Measurements from ENCODE around the gene MGAT4B. TPM values are rescaled to one million over a fixed set of nuclear protein-coding genes. Genes with fewer than 3 reads are reported as not detected.

MGAT4B gene
- polyA plus RNA-seq, 1 donor, result 69.3 TPM

DNA sequence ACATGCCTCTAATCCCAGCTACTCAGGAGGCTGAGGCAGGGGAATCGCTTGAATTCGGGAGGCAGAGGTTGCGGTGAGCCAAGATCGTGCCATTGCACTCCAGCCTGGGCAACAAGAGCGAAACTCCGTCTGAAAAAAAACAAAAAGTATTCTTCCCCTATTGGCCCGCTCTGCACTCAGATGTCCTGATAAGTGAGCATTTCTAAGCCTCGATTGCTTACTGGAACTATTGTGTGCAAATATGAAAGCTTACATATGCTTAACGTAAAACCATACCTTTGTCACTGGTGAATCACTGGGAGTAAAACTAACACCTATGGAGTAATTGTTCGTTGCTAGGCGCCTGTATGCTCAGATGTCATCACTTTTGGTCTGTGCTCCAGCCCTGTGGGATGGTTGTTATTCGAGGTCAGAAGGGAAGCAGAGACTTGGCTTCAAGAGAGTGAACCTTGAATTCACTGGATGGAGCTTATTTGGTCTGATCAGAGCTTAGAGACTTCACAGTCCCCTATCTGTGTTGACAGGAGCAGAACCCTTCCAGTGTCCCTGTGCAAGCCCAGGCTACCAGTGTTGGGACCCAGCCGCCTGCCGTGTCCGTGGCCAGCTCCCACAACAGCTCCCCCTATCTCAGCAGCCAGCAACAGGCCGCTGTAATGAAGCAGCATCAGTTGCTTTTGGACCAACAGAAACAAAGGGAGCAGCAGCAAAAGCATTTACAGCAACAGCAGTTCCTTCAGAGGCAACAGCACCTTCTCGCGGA lies 38.2 kb downstream of the MGAT4B start:
- no peak for DNase-seq

DNA sequence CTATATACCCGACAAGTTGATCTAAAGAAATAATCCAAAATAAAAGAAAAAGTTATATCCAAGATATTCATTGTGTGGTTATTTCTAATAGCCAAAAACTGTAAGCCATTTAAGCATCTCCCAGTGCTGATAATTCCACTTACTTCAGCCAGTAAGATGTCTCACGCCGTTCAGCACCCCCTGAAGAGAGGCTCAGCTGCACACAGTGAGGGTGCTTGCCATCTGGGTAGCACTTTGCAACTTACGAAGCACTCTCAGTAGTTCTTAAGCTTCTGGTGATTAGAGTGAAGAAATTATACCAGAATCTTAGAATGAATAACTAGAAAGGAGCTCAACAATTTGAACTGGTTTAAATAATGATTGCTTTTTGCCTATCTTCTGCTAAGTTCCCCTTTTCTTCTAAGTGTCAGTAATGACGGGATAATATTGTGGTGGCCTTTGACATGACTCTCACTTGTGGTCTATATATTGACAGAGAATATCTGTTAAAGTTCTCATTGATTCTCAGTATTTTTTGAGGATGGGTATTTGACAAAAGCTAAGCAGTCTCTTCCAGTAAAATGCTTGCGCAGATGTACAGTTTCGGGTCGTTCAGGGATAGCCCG lies 39.1 kb downstream of the MGAT4B start:
- DNase-seq, result no peak

DNA sequence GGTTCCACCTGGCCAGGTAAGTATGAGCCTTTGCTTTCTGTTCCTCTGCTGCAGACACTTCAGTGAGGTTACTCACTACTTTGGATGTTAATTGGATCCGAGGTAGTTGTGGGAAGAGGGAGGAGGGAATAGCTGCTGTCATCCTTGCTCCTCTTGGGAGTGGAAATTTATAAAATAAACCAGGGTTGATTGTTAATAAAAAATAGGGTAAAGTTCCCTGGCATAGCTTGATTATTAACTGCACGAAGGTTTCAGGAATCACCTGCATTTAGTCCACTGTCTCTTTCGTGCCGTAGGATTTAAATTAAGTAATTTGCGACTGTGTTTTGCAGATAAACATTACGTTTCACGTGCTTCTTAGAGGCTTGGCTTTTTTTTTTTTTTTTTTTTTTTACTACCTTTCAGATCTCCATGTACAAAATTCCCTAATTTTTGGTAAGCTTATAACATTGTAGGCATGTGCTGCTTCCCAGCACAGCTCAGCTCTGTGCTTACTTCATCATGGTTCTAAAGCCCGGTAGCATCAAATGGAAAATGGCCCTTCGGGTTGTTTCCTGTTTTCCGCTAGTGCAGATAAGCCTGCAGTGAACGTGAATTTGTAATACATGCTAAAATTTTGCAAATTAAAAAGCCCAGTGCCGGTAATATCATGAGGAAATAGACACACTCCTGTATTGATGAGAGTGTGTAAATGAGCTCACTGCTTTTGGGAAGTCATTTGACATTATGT lies 39.8 kb downstream of the MGAT4B start:
- no peak for DNase-seq

DNA sequence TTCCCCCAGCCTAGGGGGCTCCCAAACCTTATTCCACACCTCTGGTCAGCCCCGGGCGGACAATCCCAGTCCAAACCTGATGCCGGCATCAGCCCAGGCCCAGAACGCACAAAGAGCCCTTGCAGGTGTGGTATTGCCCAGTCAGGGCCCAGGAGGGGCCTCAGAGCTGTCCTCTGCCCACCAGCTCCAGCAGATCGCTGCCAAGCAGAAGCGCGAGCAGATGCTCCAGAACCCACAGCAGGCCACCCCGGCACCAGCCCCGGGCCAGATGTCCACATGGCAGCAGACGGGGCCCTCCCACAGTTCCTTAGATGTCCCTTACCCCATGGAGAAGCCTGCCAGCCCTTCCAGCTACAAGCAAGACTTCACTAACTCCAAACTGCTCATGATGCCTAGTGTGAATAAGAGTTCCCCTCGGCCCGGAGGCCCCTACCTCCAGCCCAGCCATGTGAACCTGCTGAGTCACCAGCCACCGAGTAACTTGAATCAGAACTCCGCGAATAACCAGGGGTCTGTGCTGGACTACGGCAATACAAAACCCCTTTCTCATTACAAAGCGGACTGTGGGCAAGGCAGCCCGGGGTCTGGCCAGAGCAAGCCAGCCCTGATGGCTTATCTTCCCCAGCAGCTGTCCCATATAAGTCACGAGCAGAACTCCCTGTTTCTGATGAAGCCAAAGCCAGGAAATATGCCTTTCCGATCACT lies 40.5 kb downstream of the MGAT4B start:
- no peak for DNase-seq

DNA sequence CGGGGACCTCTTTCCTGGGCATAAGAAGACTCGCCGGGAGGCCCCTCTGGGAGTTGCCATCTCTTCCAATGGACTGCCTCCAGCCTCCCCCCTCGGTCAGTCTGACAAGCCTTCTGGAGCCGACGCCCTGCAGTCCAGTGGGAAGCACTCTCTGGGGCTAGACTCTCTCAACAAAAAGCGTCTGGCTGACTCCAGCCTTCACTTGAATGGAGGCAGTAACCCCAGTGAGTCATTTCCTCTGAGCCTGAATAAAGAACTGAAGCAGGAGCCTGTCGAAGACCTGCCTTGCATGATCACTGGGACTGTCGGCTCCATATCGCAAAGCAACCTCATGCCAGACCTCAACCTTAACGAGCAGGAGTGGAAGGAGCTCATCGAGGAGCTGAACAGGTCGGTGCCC lies 41.3 kb downstream of the MGAT4B start:
- DNase-seq, result no peak

DNA sequence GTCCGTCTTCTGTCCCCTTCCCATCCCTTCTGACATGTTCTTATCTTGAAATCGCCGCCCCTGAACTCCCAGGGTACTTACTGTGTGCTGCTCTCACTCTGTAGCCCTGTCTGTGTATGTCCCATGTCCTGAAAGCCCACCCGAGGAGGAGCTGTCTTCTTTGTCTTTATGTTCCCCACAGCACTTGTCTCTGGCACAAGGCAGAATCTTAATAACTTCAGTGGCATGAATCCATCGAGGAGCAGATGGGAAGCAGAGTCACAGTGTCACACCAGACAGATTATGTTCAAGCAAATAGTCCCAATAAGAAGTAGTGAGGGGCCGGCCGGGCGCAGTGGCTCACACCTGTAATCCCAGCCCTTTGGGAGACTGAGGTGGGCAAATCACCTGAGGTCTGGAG lies 42.6 kb downstream of the MGAT4B start:
- no peak for DNase-seq

DNA sequence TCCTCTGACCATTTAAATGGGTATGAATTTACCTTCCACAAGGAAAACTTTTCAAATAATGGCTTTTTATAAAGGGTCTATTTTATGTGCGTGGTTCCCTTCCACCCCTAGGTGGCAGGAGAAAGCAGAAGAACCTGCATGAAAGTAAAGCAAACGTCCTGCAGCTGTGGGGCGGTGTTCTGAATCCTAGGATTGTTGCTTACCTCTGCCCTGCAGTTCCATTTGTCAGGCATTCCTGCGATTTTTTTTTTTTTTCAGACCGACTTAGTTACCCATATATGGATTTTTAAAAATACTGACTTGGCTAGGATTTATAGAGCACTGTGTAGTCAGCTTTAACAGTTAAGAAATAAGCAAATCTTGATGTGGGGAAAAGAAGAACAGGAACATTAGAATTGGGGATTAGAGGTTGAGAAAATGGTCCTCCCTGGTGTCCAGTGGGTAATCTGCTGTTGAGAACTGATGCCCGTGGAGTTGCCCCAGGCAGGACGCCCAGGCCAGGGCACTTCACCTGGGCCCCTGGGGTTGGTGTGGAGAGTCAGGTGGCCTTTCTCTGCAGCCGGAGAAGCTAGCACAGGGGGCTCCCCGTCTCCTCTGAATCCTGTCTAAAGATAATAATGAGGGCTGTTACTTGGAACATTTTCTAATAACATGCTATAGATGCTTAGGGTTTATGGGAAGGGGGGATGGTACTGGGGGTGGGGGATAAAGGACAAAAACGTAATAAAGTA lies 43.3 kb downstream of the MGAT4B start:
- peak; percentile 68 for DNase-seq

DNA sequence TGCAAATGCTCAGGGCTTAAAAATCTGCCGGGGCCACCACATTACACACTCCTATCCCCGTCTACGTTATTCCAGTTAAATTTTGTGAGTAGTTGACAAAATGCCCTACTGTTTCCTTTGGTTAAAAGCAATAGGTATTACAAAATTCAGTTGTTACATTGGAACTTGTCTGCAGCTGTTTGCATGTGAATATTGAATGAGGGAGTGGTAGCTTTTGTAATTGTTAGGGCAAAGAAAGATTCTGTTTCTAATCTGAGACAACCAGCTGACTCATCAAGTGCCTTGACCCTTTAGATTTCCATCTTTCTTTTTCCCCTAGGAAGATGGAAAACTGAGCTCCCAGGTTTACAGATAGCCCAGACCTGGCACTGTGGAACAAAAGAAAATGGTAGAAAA lies 43.9 kb downstream of the MGAT4B start:
- no peak for DNase-seq

DNA sequence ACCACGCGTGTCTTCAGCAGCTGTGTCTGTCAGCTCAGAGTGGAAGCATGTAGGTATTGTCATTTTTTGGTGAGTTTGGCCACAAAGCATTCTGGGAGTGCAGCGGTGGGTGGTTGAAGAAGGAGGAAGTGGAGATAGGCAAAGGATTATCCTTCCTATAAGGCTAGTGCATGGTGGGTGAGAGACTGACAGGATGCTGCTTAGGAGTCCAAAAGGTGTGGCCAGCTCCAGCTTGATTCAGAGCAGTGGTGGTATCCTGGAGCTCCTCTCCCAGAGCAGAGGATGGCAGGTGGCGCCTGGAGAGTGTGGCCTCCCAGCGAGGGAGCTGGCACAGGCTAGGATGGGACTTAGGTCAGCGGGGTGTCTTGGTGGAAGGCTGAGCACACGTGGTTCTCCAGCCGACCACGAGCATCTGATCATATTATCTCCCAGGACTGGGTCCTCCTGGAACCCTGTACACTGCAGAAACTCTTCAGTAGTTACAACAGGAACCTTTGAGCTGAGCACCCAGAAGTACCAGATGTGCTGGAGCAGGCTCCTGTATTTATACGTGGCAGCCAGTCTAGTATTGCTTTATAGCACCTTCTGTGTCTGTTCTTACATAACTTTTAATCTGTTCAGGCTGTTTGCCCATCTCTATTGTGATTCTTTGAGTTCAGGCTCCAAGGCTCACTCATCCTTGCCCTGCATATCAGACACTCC lies 44.4 kb downstream of the MGAT4B start:
- no peak for DNase-seq

DNA sequence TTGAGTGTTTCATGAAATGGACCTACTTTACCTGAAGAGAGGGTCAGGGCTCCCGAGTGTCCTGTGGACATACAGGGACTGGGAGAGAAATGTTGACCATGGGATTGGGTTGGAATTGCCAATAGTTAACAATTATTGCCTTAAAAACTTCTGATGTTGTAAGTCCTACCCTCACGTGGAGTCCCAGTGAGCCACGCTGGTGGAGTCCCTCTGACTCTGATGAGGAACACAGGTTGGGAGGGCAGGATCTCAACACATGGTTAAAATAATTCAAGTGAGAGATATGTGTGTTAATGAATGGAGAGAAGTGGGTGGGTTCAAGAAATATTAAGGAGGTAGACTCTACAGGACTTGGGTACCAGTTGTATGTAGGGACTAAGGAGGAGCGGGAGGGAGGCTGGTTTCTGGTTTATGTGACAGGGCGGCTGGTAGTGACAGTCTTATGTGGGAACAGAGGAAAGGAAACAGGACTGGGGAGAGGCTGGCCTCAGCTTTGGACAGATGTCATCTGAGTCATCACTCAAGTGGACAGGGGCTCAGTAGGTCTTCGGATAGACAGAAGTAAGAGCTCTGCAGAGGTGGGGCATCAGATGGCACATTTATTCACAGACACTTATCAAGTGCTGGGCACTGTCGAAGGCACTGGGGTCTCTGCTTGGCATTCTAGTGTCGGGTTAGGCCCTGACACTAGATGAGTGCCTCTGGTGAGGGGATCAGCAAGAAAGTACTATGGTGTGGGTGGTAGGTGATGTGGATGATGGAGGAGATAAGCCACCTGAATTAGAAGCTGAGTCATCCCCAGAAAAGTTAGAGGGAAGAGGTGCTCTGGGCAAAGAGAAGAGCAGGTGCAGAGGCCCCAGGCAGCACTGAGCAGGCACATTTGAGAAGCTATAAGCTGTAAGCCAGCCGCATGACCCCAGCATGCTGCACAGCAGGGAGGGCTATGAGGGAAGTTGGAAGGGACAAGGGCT lies 46.8 kb downstream of the MGAT4B start:
- no peak for DNase-seq

DNA sequence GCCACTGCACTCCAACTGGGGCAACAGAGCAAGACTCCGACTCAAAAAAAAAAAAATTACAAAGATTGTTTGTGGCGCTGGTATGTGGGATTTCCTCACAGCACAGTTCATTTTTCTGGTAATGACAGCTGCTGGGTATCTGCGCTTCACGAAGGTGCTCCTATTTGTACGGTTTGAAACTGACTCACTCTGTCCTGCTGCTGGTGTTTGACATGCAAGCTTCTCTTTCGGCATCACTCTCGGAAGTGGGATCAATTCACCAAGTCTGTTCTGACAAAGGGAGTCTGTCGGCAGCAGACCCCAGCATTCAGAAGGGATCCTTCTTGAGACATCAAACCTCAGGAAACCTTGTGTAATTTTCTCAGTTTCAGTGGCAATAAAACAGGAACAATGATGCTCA lies 47.7 kb downstream of the MGAT4B start:
- DNase-seq, result no peak

DNA sequence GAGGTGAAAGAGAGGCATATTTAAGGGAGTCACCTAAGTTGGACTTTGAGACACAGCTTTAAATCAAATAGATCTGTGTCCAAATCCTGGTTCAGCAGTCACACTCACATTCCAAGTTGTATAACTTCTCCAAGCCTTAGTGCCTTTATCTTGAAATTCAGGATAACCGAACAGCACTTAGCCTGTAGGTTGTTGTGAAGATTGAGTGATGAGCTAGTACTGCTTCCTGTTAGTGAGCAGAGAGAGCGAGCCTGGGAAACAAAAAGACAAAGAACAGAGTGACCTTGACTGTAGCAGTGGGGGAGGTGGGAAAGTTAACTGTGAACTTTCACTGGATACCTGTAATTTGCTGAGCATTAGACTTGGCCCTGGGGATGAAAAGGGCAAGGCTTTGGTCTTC lies 51.6 kb downstream of the MGAT4B start:
- DNase-seq, result no peak

DNA sequence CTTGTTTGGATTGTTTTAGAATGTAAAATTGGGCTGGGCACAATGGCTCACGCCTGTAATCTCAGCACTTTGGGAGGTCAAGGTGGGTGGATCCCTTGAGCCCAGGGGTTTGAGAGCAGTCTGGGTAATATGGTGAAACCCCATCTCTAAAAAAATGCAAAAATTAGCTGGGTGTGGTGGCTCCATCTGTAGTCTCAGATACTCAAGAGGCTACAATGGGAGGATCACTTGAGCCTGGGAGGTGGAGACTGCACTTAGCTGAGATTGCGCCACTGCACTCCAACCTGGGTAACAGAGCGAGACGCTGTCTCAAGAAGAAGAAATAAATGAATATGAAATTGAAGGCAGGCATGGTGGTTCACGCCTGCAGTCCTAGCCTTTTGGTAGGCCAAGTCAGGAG lies 52.7 kb downstream of the MGAT4B start:
- no peak for DNase-seq

DNA sequence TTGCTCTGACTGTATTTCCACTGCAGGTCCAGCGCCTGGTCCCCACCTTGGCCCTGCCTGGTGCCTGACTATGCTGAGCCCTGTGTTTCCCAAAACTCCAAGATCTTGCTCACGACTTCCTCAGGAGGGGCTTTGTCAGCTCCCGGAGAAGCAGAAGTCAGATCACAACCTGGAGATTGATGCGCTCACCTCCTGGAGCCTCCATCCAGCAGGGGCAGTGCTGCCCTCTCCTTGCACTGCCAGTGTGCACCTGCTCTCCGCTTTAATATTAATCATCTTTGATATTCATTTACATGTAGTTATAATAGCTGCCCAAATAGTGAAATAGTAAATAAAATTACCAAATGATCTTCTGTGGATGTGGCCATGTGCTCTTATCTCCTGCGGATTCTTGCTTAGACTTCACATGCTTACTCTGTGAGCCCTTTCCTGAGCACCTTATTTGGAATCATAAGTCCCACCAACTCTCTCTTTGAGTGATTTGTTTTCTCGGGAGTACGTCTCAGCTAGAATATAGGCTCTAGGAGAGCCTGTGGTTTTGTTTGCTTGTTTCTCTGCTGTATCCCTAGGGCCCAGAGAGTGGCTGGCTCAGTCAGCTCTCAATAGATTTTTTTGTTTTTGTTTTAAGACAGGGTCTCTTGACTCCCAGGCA lies 56.7 kb downstream of the MGAT4B start:
- DNase-seq, result no peak

DNA sequence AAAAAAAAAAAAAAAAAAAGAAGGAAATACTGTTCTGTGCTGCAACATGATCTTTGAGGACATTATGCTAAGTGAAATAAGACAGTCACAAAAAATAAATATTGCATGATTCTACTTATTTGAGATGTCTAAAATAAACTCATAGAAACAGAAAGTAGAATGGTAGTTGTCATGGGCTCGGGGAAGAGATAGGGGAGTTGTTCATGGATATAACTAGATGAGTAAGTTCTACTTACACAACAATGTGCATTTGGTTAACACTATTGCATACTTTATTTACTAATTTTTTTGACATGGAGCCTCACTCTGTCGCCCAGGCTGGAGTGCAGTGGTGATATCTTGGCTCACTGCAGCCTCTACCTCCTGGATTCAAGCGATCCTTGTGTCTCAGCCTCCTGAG lies 58.9 kb downstream of the MGAT4B start:
- DNase-seq, result no peak

Other genes starting within 250 kb of the MGAT4B start
- gene HNRNPH1, start 183.2 kb downstream of the MGAT4B start, polyA plus RNA-seq (ENCODE audit: insufficient read length), result 607 TPM
- 0.61 TPM for gene CBY3, start 125.8 kb downstream of the MGAT4B start, polyA plus RNA-seq (ENCODE audit: insufficient read length)
- 212 TPM for gene CANX, start 107.9 kb downstream of the MGAT4B start, polyA plus RNA-seq (ENCODE audit: insufficient read length)
- 26.7 TPM for gene MAML1, start 74.0 kb downstream of the MGAT4B start, polyA plus RNA-seq (ENCODE audit: insufficient read length)
- 2.8 TPM for gene LTC4S, start 12.9 kb downstream of the MGAT4B start, polyA plus RNA-seq (ENCODE audit: insufficient read length)
- 74.0 TPM for gene SQSTM1, start 14.0 kb upstream of the MGAT4B start, polyA plus RNA-seq (ENCODE audit: insufficient read length)
- 15.4 TPM for gene MRNIP, start 52.0 kb upstream of the MGAT4B start, polyA plus RNA-seq (ENCODE audit: insufficient read length)
- 55.7 TPM for gene TBC1D9B, start 101.0 kb upstream of the MGAT4B start, polyA plus RNA-seq (ENCODE audit: insufficient read length)

Data from hindlimb muscle (tissue), 1 donor.